H1 (cell line): ENCODE measurements around the gene CFAP298. TPM values are rescaled to one million over a fixed set of nuclear protein-coding genes. Genes with fewer than 3 reads are reported as not detected.

Experiments
- CREB1 ChIP-seq: IDR thresholded peaks from 2 replicates; pipeline ENCODE4 v1.6.1; 2012; ENCODE audit warnings: inconsistent platforms
- HDAC6 ChIP-seq: IDR thresholded peaks from one replicate; pipeline ENCODE4 v1.7.1; 2012; ENCODE audit warnings: low read depth, mild to moderate bottlenecking, inconsistent platforms, low read length, moderate library complexity
- KDM5A ChIP-seq: fragments of 200-600 bp; IDR thresholded peaks from 2 replicates; pipeline ENCODE4 v1.7.1; 2012; ENCODE audit warnings: mild to moderate bottlenecking, low read length, inconsistent platforms, mixed read lengths
- NANOG ChIP-seq: IDR thresholded peaks from 2 replicates; pipeline ENCODE4 v1.6.1; 2011; ENCODE audit warnings: low read length, low read depth, mild to moderate bottlenecking, inconsistent platforms; ENCODE audit not compliant: insufficient read depth, poor library complexity, severe bottlenecking
- NRF1 ChIP-seq: IDR thresholded peaks from 2 replicates; pipeline ENCODE4 v1.6.1; 2011; ENCODE audit warnings: mild to moderate bottlenecking, low read depth, low read length, improper control_type of control experiment
- SUZ12 ChIP-seq: fragments of 200-600 bp; sonication (generic); IDR thresholded peaks from 2 replicates; pipeline ENCODE4 v1.6.1; 2012; ENCODE audit warnings: mild to moderate bottlenecking, inconsistent platforms, low read length, moderate library complexity, mixed read lengths
- TAF7 ChIP-seq: optimal IDR thresholded peaks from 2 replicates; pipeline ENCODE3; 2011; ENCODE audit warnings: low read depth, mild to moderate bottlenecking, inconsistent platforms, low read length, moderate library complexity, borderline replicate concordance
- polyA plus RNA-seq, 7 experiments: library from polyadenylated mRNA; depleted of rRNA in 3 of 7; stranded (reverse) in 5 of 7; unstranded in 2 of 7; fragments of >200 nt in 5 of 7; fragments of 200-250 nt in 2 of 7; gene quantifications; 1 replicate in 5 of 7; 2 replicates in 1 of 7; 4 replicates in 1 of 7; pipeline versions ENCODE4 v1.2.1 to v1.2.3, GENCODE V29; 2011 to 2013; ENCODE audit warnings: missing spikeins in 2 of 7, mixed read lengths in 2 of 7
- total RNA-seq: library from RNA; stranded (reverse); fragmentation: NEBNext Ultra II Directional; extraction: Animal tissue kit (Norgen Biotek cat#: 25700); gene quantifications from 2 replicates; pipeline ENCODE4 v1.2.1, GENCODE V29; 2021
- TF ChIP-seq, protein P1 (sequence below): fragments of 300-600 bp; sonication (generic); IDR thresholded peaks from 2 replicates; pipeline ENCODE4 v1.7.1; 2012; ENCODE audit warnings: low read length, moderate library complexity, mild to moderate bottlenecking, inconsistent platforms; ENCODE audit not compliant: insufficient replicate concordance
- TF ChIP-seq, protein P2 (sequence below), 3 experiments: IDR thresholded peaks; 1 replicate in 2 of 3; 2 replicates in 1 of 3; pipeline versions ENCODE4 v1.5.1 to v1.6.1; 2011; ENCODE audit warnings: low read length in 3 of 3, mild to moderate bottlenecking in 3 of 3, inconsistent platforms in 2 of 3, low read depth in 1 of 3, moderate library complexity in 1 of 3; ENCODE audit not compliant: insufficient read depth in 1 of 3; ENCODE audit errors: control extremely low read depth in 1 of 3

The CFAP298 gene
- total and polyA plus RNA-seq, 2 of the 8 experiments (the other 6 are each of a cell fraction or from before 2014, with no cell fraction given): 43.0 to 68.1 TPM

DNA sequence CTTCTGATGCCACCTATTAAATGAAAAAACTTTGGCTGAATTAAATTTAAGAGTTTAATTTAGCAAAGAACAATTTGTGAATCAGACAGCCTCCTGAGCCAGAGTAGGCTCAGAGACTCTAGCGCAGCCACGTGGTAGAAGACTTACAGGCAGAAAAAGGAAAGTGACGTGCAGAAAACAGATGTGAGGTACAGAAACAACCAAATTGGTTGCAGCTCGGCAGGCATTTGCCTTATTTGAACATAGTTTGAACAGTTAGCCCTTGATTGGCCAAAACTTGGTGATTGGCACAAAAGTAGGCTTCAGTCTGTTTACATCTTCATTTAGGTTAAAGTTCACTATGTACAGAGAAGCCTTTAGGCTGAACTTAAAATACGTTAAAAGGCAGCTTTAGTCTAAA, 49.8 kb downstream of the CFAP298 start (continued):
- TF ChIP-seq NANOG (no peak), HDAC6 (no peak), KDM5A (no peak), TAF7 (no peak), SUZ12 (no peak), CREB1 (peak; percentile 54), NRF1 (no peak)
- TF ChIP-seq, protein P1, sequence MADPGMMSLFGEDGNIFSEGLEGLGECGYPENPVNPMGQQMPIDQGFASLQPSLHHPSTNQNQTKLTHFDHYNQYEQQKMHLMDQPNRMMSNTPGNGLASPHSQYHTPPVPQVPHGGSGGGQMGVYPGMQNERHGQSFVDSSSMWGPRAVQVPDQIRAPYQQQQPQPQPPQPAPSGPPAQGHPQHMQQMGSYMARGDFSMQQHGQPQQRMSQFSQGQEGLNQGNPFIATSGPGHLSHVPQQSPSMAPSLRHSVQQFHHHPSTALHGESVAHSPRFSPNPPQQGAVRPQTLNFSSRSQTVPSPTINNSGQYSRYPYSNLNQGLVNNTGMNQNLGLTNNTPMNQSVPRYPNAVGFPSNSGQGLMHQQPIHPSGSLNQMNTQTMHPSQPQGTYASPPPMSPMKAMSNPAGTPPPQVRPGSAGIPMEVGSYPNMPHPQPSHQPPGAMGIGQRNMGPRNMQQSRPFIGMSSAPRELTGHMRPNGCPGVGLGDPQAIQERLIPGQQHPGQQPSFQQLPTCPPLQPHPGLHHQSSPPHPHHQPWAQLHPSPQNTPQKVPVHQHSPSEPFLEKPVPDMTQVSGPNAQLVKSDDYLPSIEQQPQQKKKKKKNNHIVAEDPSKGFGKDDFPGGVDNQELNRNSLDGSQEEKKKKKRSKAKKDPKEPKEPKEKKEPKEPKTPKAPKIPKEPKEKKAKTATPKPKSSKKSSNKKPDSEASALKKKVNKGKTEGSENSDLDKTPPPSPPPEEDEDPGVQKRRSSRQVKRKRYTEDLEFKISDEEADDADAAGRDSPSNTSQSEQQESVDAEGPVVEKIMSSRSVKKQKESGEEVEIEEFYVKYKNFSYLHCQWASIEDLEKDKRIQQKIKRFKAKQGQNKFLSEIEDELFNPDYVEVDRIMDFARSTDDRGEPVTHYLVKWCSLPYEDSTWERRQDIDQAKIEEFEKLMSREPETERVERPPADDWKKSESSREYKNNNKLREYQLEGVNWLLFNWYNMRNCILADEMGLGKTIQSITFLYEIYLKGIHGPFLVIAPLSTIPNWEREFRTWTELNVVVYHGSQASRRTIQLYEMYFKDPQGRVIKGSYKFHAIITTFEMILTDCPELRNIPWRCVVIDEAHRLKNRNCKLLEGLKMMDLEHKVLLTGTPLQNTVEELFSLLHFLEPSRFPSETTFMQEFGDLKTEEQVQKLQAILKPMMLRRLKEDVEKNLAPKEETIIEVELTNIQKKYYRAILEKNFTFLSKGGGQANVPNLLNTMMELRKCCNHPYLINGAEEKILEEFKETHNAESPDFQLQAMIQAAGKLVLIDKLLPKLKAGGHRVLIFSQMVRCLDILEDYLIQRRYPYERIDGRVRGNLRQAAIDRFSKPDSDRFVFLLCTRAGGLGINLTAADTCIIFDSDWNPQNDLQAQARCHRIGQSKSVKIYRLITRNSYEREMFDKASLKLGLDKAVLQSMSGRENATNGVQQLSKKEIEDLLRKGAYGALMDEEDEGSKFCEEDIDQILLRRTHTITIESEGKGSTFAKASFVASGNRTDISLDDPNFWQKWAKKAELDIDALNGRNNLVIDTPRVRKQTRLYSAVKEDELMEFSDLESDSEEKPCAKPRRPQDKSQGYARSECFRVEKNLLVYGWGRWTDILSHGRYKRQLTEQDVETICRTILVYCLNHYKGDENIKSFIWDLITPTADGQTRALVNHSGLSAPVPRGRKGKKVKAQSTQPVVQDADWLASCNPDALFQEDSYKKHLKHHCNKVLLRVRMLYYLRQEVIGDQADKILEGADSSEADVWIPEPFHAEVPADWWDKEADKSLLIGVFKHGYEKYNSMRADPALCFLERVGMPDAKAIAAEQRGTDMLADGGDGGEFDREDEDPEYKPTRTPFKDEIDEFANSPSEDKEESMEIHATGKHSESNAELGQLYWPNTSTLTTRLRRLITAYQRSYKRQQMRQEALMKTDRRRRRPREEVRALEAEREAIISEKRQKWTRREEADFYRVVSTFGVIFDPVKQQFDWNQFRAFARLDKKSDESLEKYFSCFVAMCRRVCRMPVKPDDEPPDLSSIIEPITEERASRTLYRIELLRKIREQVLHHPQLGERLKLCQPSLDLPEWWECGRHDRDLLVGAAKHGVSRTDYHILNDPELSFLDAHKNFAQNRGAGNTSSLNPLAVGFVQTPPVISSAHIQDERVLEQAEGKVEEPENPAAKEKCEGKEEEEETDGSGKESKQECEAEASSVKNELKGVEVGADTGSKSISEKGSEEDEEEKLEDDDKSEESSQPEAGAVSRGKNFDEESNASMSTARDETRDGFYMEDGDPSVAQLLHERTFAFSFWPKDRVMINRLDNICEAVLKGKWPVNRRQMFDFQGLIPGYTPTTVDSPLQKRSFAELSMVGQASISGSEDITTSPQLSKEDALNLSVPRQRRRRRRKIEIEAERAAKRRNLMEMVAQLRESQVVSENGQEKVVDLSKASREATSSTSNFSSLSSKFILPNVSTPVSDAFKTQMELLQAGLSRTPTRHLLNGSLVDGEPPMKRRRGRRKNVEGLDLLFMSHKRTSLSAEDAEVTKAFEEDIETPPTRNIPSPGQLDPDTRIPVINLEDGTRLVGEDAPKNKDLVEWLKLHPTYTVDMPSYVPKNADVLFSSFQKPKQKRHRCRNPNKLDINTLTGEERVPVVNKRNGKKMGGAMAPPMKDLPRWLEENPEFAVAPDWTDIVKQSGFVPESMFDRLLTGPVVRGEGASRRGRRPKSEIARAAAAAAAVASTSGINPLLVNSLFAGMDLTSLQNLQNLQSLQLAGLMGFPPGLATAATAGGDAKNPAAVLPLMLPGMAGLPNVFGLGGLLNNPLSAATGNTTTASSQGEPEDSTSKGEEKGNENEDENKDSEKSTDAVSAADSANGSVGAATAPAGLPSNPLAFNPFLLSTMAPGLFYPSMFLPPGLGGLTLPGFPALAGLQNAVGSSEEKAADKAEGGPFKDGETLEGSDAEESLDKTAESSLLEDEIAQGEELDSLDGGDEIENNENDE: no peak
- TF ChIP-seq, protein P2, sequence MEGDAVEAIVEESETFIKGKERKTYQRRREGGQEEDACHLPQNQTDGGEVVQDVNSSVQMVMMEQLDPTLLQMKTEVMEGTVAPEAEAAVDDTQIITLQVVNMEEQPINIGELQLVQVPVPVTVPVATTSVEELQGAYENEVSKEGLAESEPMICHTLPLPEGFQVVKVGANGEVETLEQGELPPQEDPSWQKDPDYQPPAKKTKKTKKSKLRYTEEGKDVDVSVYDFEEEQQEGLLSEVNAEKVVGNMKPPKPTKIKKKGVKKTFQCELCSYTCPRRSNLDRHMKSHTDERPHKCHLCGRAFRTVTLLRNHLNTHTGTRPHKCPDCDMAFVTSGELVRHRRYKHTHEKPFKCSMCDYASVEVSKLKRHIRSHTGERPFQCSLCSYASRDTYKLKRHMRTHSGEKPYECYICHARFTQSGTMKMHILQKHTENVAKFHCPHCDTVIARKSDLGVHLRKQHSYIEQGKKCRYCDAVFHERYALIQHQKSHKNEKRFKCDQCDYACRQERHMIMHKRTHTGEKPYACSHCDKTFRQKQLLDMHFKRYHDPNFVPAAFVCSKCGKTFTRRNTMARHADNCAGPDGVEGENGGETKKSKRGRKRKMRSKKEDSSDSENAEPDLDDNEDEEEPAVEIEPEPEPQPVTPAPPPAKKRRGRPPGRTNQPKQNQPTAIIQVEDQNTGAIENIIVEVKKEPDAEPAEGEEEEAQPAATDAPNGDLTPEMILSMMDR (IDR thresholded peaks at IDR 0.05; ENCODE audit: control extremely low read depth in 1 of 3, insufficient read depth in 1 of 3, low read depth in 1 of 3, low read length in 3 of 3): peak; percentile 8 to 66 (median 61)
